ENCODE measurements around the gene FAM216B. TPM values are rescaled to one million over a fixed set of nuclear protein-coding genes. Genes with fewer than 3 reads are reported as not detected.

Gene FAM216B
- polyA plus RNA-seq (2012; ENCODE audit: missing spikeins): not detected

DNA sequence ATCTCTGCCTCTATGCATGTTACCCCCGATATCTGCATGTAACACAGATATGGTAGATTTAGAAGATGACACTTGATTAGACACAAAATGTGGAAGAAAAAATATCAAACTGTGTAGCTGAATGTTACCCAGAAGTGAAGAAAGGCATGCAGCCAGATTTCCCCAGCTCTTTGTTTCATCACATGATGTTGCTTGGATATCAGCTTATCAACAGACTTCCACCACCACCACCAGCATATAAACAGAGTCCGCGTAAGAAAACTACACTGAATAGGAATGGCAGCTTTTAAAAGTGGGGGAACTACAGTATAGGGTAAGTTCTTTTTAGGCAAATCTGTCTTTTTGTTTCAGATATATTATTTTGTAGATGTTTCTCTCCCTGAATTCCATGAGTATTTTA is at the start of gene FAM216B:
Gene FAM216B, plus strand, starts transcription at position 233 of the 400 bp plus-strand sequence. CDS start 2,484 bp downstream, outside the sequence.
- FAIRE-seq (no peak), DNase-seq (ENCODE audit: insufficient read length) (no peak)
- no peak for TF ChIP-seq TAF1 (IDR thresholded peaks at IDR 0.05; ENCODE audit: borderline replicate concordance, low read depth, low read length)
- no peak for TF ChIP-seq POLR2A (IDR thresholded peaks at IDR 0.05; ENCODE audit: low read depth, low read length)
- TF ChIP-seq POLR2AphosphoS5 (IDR thresholded peaks at IDR 0.05; ENCODE audit: low read depth, low read length): no peak

DNA sequence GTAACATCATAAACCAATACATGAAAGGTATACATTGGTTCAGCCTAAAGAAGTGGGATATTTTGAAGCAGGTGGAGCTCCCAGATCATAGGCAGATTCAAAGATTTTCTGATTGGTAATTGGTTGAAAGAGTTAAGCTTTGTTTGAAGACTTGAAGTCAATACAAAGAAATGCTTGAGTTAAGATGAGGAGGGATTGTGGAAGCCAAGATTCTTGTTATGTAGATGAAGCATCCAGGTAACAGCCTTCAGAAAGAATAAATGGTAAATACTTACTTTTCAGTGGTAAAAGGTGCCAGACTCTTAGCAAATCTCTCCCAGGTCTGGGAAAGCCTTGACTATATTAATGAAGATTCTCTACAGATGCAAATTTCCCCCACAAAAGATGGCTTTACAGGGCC is 49.3 kb upstream of the FAM216B start:
- TF ChIP-seq POLR2A (IDR thresholded peaks at IDR 0.05; ENCODE audit: low read depth, low read length): no peak
- TF ChIP-seq TAF1 (IDR thresholded peaks at IDR 0.05; ENCODE audit: borderline replicate concordance, low read depth, low read length): no peak
- TF ChIP-seq POLR2AphosphoS5 (IDR thresholded peaks at IDR 0.05; ENCODE audit: low read depth, low read length): no peak
- DNase-seq (ENCODE audit: insufficient read length) (no peak), FAIRE-seq (no peak)

DNA sequence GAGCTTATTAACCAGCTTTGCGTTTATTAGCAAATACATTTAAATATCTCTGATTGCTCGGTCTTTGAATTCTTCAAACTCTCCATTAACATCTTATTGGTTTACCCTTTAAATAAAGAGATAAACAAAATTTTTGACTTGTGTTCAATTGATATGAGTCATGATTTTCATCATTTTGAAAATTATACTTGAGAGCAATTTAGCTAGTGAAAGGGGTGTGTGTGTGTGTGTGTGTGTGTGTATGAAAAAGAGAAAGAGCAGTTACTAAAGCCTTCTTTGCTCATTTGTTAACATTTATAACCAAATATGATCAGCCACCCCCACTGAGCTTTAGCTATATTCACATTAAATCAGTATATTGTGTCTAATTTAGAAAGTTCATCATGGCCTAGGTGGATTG is 48.3 kb upstream of the FAM216B start:
- FAIRE-seq (no peak), DNase-seq (ENCODE audit: insufficient read length) (no peak)
- TF ChIP-seq TAF1 (IDR thresholded peaks at IDR 0.05; ENCODE audit: borderline replicate concordance, low read depth, low read length) (no peak), POLR2AphosphoS5 (IDR thresholded peaks at IDR 0.05; ENCODE audit: low read depth, low read length) (no peak), POLR2A (IDR thresholded peaks at IDR 0.05; ENCODE audit: low read depth, low read length) (no peak)

DNA sequence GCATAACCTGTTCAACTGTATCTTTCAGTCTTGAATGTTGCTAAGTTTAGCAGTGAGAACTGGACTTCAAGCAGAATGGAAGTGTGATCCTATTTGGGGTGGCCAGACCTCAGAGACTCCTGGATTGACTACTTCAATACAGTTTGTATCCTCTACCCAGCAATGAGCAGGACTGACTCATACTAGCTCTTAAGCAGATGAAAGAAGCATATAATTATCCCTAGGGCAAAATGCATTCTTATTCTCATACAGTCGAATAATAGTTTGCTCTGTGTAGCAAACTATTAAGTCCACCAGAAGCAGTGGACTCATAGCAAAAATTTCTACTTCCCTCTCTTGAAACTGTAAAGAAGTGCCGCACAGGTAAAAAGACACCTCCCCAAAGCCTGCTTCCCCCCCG is 46.4 kb upstream of the FAM216B start:
- FAIRE-seq (no peak), DNase-seq (ENCODE audit: insufficient read length) (no peak)
- TF ChIP-seq POLR2AphosphoS5 (IDR thresholded peaks at IDR 0.05; ENCODE audit: low read depth, low read length): no peak
- TF ChIP-seq TAF1 (IDR thresholded peaks at IDR 0.05; ENCODE audit: borderline replicate concordance, low read depth, low read length): no peak
- TF ChIP-seq POLR2A (IDR thresholded peaks at IDR 0.05; ENCODE audit: low read depth, low read length): no peak

DNA sequence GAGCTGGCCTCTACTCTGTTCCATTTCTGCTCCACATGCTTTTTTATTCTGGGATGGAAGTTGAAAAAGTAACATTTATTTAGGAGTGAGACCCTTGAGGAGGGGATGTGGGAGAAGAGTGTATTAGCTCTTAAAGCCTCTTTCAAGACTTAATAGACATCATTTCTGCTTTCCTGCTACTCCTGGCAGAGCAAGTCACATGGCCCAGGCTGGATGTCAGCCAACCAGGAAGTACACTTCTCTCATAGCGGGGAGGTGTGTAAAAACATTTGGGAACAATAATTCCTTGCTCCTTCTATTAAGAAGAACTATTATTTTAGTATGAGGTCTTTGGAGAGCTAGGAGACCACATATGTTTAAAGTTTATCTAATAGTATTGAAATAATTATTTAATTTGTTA is 40.6 kb upstream of the FAM216B start:
- TF ChIP-seq TAF1 (IDR thresholded peaks at IDR 0.05; ENCODE audit: borderline replicate concordance, low read depth, low read length) (no peak), POLR2AphosphoS5 (IDR thresholded peaks at IDR 0.05; ENCODE audit: low read depth, low read length) (no peak), POLR2A (IDR thresholded peaks at IDR 0.05; ENCODE audit: low read depth, low read length) (no peak)
- FAIRE-seq: peak; percentile 21
- no peak for DNase-seq (ENCODE audit: insufficient read length)

DNA sequence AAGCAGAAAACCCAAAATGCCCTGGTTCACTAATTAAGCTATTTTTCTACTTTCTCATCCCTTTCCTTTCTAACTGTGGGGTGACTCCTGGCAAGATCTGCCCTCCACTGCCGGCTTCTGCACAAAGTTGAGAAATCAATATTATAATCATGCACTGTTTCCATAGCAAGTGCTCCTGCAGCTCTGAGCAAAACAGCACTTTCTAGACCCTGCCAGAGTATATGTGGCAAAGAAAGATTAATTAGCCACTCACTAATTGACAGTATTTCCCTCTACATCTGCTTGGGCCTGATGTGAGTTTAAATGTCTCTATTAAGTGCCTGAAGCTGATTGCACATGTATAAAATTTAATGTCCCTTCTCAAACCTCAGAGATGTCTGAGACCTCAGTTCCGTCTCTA is 39.5 kb upstream of the FAM216B start:
- no peak for FAIRE-seq
- no peak for DNase-seq (ENCODE audit: insufficient read length)
- TF ChIP-seq POLR2AphosphoS5 (IDR thresholded peaks at IDR 0.05; ENCODE audit: low read depth, low read length): no peak
- no peak for TF ChIP-seq TAF1 (IDR thresholded peaks at IDR 0.05; ENCODE audit: borderline replicate concordance, low read depth, low read length)
- TF ChIP-seq POLR2A (IDR thresholded peaks at IDR 0.05; ENCODE audit: low read depth, low read length): no peak

DNA sequence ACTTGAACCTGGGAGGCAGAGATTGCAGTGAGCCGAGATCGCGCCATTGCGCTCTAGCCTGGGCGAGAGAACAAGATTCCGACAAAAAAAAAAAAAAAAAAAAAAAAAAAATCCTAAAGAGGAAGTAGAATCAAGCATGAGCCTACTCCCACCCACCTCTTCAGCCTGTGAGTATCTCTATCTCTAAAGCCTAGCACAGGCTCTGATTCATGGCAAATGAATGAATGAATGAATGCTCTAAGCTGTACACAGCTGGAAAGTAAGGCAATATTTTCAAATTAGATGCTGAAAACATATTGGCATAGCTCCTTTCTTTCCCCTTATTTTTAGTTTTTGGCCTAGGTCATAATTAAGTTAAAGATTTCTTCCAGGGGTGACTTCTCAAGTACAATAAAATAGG is 35.7 kb upstream of the FAM216B start:
- TF ChIP-seq POLR2A (IDR thresholded peaks at IDR 0.05; ENCODE audit: low read depth, low read length): no peak
- no peak for TF ChIP-seq POLR2AphosphoS5 (IDR thresholded peaks at IDR 0.05; ENCODE audit: low read depth, low read length)
- no peak for TF ChIP-seq TAF1 (IDR thresholded peaks at IDR 0.05; ENCODE audit: borderline replicate concordance, low read depth, low read length)
- FAIRE-seq (no peak), DNase-seq (ENCODE audit: insufficient read length) (no peak)

DNA sequence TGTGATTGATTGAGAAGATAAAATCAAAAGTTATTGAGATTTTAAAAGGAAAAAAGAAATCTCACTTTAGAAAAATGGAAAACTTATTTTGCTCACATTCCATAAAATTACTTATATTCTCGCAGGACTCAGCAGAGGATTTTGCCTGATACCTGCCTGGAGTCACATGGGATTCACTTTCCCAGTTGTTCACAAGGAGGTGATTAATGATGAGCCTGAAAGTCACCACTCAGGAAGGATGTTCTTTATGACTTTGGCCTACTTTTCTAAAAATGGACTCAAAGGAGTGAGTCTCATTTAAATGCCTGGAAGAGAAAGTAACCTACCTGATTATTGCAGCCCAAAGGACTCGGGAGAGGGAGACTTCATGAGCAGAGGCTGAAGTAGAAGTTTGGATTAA is 34.5 kb upstream of the FAM216B start:
- no peak for DNase-seq (ENCODE audit: insufficient read length)
- TF ChIP-seq TAF1 (IDR thresholded peaks at IDR 0.05; ENCODE audit: borderline replicate concordance, low read depth, low read length) (no peak), POLR2A (IDR thresholded peaks at IDR 0.05; ENCODE audit: low read depth, low read length) (no peak), POLR2AphosphoS5 (IDR thresholded peaks at IDR 0.05; ENCODE audit: low read depth, low read length) (no peak)
- no peak for FAIRE-seq

DNA sequence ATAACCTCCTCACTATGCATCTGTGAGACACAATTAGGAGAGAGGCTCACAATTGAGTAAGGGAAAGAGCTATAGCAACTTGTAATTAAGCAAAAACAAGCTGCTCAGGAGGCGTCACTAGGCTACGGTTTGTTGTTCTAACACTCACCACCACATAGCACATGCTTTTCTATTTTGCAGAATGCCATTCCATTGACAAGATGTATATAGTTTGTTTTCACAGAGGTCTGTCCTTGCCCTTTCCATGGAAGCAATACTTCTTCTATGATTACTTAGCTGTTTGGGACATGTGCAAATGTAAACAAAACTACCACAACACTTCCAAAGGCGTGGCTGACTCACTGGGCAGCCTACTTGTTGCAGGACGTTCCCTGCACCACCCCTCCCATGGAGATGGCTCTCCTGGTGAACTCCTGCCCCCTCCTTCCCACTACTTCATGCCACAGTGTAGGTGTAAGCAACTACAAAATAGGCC is 33.9 kb upstream of the FAM216B start:
- FAIRE-seq (no peak), DNase-seq (ENCODE audit: insufficient read length) (no peak)
- no peak for TF ChIP-seq POLR2A (IDR thresholded peaks at IDR 0.05; ENCODE audit: low read depth, low read length)
- TF ChIP-seq POLR2AphosphoS5 (IDR thresholded peaks at IDR 0.05; ENCODE audit: low read depth, low read length): no peak
- TF ChIP-seq TAF1 (IDR thresholded peaks at IDR 0.05; ENCODE audit: borderline replicate concordance, low read depth, low read length): no peak

DNA sequence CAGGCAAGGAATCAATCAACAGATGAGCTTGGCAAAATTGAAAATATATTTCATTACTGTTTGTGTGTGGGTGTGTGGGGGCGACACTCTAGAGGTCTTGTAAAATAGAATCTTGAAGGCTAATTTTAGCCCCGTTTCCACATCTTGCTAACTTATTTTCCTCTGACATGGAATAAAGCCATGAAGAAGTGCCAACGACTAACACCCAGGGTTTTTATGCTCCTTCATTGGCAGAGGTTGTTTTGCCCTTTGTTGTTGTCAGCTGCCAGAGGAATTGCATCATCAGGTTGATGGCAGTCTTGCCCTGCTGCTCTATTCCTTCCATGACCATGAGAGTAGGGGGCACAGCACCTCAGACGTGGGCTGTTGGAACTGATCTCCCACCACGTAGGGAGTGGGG is 30.6 kb upstream of the FAM216B start:
- FAIRE-seq (no peak), DNase-seq (ENCODE audit: insufficient read length) (no peak)
- TF ChIP-seq POLR2A (IDR thresholded peaks at IDR 0.05; ENCODE audit: low read depth, low read length): no peak
- TF ChIP-seq POLR2AphosphoS5 (IDR thresholded peaks at IDR 0.05; ENCODE audit: low read depth, low read length): no peak
- no peak for TF ChIP-seq TAF1 (IDR thresholded peaks at IDR 0.05; ENCODE audit: borderline replicate concordance, low read depth, low read length)

DNA sequence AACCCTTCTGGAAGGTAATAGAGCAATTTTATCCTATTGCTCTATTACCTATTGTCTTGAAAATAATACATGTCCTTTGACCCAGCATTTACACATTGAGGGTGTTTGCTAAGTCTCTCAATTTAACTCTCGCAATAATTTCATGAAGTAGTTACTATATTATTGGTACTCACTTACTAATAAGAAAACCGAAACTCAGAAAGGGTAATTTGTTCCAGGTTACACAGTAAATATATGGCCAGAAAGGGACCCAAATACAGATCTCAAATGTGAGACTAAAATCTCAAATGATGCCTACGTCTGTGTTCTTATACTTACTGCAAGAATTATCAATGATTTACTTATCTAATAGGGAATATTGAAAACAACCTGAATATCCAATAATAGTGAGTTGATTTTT is 29.7 kb upstream of the FAM216B start:
- TF ChIP-seq POLR2A (IDR thresholded peaks at IDR 0.05; ENCODE audit: low read depth, low read length) (no peak), TAF1 (IDR thresholded peaks at IDR 0.05; ENCODE audit: borderline replicate concordance, low read depth, low read length) (no peak), POLR2AphosphoS5 (IDR thresholded peaks at IDR 0.05; ENCODE audit: low read depth, low read length) (no peak)
- no peak for FAIRE-seq
- no peak for DNase-seq (ENCODE audit: insufficient read length)

DNA sequence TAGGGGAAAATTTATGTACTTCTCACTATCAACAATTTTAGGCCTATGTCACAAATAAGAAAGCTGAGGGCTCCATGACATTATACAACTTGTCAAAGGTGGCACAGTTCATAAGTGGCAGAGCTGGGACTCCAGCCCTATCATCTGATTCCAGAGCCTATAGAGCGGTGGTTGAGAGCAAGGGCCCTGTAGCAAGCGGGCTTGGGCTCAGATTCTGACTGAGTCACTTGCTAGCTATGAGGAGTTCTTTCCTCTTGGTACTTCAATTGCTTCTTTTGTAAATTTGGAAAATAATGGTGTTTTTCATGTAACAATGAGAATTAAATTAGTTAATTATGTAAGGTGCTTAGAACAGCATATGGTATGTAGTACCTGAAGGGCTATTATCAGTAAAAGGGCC is 28.7 kb upstream of the FAM216B start:
- TF ChIP-seq POLR2AphosphoS5 (IDR thresholded peaks at IDR 0.05; ENCODE audit: low read depth, low read length) (no peak), TAF1 (IDR thresholded peaks at IDR 0.05; ENCODE audit: borderline replicate concordance, low read depth, low read length) (no peak), POLR2A (IDR thresholded peaks at IDR 0.05; ENCODE audit: low read depth, low read length) (no peak)
- FAIRE-seq (no peak), DNase-seq (ENCODE audit: insufficient read length) (no peak)

DNA sequence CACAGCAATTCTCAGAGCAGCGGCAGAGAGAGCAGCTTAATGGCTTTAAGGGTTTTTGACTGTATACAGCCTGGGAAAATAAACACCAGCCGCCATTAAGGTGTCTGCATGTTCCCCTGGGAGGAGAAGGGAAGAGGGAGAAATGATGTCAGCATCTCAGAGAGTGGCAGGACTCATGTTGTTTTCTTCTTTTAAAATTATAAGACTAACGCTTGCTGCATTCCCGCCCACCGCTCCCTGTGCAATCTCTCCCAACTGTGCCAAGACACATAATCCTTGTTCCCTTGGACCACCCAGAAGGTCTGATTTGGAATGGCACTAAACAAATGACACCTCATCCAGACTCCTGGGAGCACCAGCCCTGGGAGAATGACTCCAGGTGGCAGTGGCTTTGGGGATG is 27.7 kb upstream of the FAM216B start:
- FAIRE-seq (no peak), DNase-seq (ENCODE audit: insufficient read length) (no peak)
- TF ChIP-seq TAF1 (IDR thresholded peaks at IDR 0.05; ENCODE audit: borderline replicate concordance, low read depth, low read length) (no peak), POLR2A (IDR thresholded peaks at IDR 0.05; ENCODE audit: low read depth, low read length) (no peak), POLR2AphosphoS5 (IDR thresholded peaks at IDR 0.05; ENCODE audit: low read depth, low read length) (no peak)

All from GM12892 (cell line).